Gastroesophageal sphincter (tissue), 4 donors: ENCODE results near the gene MICAL3. TPM values are rescaled to one million over a fixed set of nuclear protein-coding genes. Genes with fewer than 3 reads are reported as not detected.

Source experiments
- ATAC-seq: fragments of 150-250 bp; one replicate; pipeline ENCODE4 v1.9.1; 2016; ENCODE audit warnings: mild to moderate bottlenecking, moderate library complexity
- H3K27ac ChIP-seq, 4 donors: fragments of 200-600 bp; sonication (generic) in 3 of 4; 1 replicate in 3 of 4; 2 replicates in 1 of 4; pipeline ENCODE4 v1.5.1; 2016 to 2019
- H3K27me3 ChIP-seq: fragments of 200-600 bp; sonication (generic); one replicate; pipeline ENCODE4 v1.5.1; 2019
- H3K36me3 ChIP-seq, 2 donors: fragments of 200-600 bp; sonication (generic); one replicate each; pipeline ENCODE4 v1.5.1; 2019; ENCODE audit warnings: control low read depth in 1 of 2
- H3K4me1 ChIP-seq, 3 donors: fragments of 200-600 bp; sonication (generic); 1 replicate in 2 of 3; 2 replicates in 1 of 3; pipeline ENCODE4 v1.5.1; 2016 to 2019; ENCODE audit warnings: control low read depth in 2 of 3
- H3K4me3 ChIP-seq, 2 donors: fragments of 200-600 bp; sonication (generic); one replicate each; pipeline ENCODE4 v1.5.1; 2019; ENCODE audit warnings: mild to moderate bottlenecking in 1 of 2, moderate library complexity in 1 of 2
- H3K9me3 ChIP-seq, 3 donors: fragments of 200-600 bp; sonication (generic); one replicate each; pipeline ENCODE4 v1.5.1; 2017 to 2019; ENCODE audit warnings: control low read depth in 2 of 3
- CTCF ChIP-seq, 4 experiments: fragments of 200-600 bp in 2 of 4; fragments of 450-650 bp in 2 of 4; sonication (generic) in 1 of 4; IDR thresholded peaks; one replicate each; pipeline ENCODE4 v1.5.1; 2017 to 2019; ENCODE audit warnings: antibody characterized with exemption in 4 of 4, mild to moderate bottlenecking in 2 of 4, moderate library complexity in 2 of 4
- EP300 ChIP-seq: sonication (generic); formaldehyde crosslinking; IDR thresholded peaks from one replicate; pipeline ENCODE4 v1.6.1; 2017; ENCODE audit warnings: antibody characterized with exemption, mild to moderate bottlenecking
- POLR2A ChIP-seq, 2 donors: fragments of 450-650 bp; IDR thresholded peaks; one replicate each; pipeline ENCODE4 v1.6.1; 2017; ENCODE audit warnings: antibody characterized with exemption in 2 of 2, mild to moderate bottlenecking in 2 of 2, moderate library complexity in 1 of 2
- POLR2AphosphoS5 ChIP-seq: sonication (generic); formaldehyde crosslinking; IDR thresholded peaks from one replicate; pipeline ENCODE4 v1.6.1; 2017; ENCODE audit warnings: antibody characterized with exemption
- WGBS, 2 donors: methylation state at CpG; one replicate each; pipeline ENCODE4 v1.1.5; 2018; ENCODE audit warnings: low coverage in 1 of 2; 5-methylcytosine and 5-hydroxymethylcytosine counted together
- total RNA-seq, 4 donors: library from RNA; depleted of rRNA; stranded (reverse); fragments of >200 nt; gene quantifications; one replicate each; pipeline ENCODE4 v1.1.0, GENCODE V29; 2016

The MICAL3 gene
- total RNA-seq, 4 donors from 2014 or later: 37.3 to 120 (median 51.5) TPM

- 91% methylated on average over 10 of the region's 14 CpGs; no CpG with 5 or more reads in 1 of the 2 donors for WGBS, 2 donors
- ATAC-seq: no peak
- peaks cover 0 to 31% (median 6%) of the 10 kb centered on the region in 3 donors for H3K4me1 ChIP-seq
- H3K27me3 ChIP-seq: no peaks in the 10 kb centered on the region
- H3K4me3 ChIP-seq: no peak overlapping the region
- no peak overlapping the region for H3K27ac ChIP-seq
- no peaks in the 10 kb centered on the region for H3K9me3 ChIP-seq
- peaks cover 0 to 85% of the 10 kb centered on the region in 2 donors for H3K36me3 ChIP-seq
- TF ChIP-seq POLR2AphosphoS5 (no peak), POLR2A (IDR thresholded peaks at IDR 0.05) (no peak)
Measured at GRCh38 chr22:17873116-17873515, 151.2 kb downstream of the MICAL3 start.

- no peak overlapping the region for H3K27ac ChIP-seq
- H3K36me3 ChIP-seq: peaks cover 0 to 82% of the 10 kb centered on the region in 2 donors
- H3K27me3 ChIP-seq: no peaks in the 10 kb centered on the region
- peaks cover 0 to 37% (median 9%) of the 10 kb centered on the region in 3 donors for H3K4me1 ChIP-seq
- no peaks in the 10 kb centered on the region for H3K9me3 ChIP-seq
- ATAC-seq: no peak
- WGBS, 2 donors: 73 to 100% methylated on average over 2 to 3 of the region's 7 CpGs
- TF ChIP-seq POLR2AphosphoS5 (no peak), POLR2A (IDR thresholded peaks at IDR 0.05) (no peak), CTCF (IDR thresholded peaks at IDR 0.05) (no peak), EP300 (no peak)
- no peak overlapping the region for H3K4me3 ChIP-seq
Measured at GRCh38 chr22:17872471-17872870, 151.9 kb downstream of the MICAL3 start.

- Histone ChIP-seq H3K4me3 (no peak overlapping the region), H3K4me1 (peaks cover 0 to 43% (median 11%) of the 10 kb centered on the region in 3 donors), H3K9me3 (no peaks in the 10 kb centered on the region), H3K27me3 (no peaks in the 10 kb centered on the region), H3K36me3 (peaks cover 0 to 82% of the 10 kb centered on the region in 2 donors), H3K27ac (no peak overlapping the region)
- TF ChIP-seq EP300: no peak
- TF ChIP-seq CTCF (IDR thresholded peaks at IDR 0.05): no peak
- no peak for TF ChIP-seq POLR2AphosphoS5
- no peak for TF ChIP-seq POLR2A (IDR thresholded peaks at IDR 0.05)
- no peak for ATAC-seq
- WGBS, 2 donors: 93 to 100% methylated on average over 1 to 14 of the region's 32 CpGs
Measured at GRCh38 chr22:17871726-17872458, 152.5 kb downstream of the MICAL3 start.

GRCh38 chr22:17870407-17870806 is 154.0 kb downstream of the MICAL3 start:
- peak overlapping the region in 3 of 4 donors; percentile 55 to 65 (median 59) for H3K27ac ChIP-seq
- TF ChIP-seq EP300: no peak
- TF ChIP-seq POLR2A (IDR thresholded peaks at IDR 0.05): no peak
- no peak for TF ChIP-seq POLR2AphosphoS5
- TF ChIP-seq CTCF (IDR thresholded peaks at IDR 0.05): no peak
- peaks cover 0 to 81% of the 10 kb centered on the region in 2 donors for H3K36me3 ChIP-seq
- 80% methylated on average over 1 of the region's 8 CpGs for WGBS, 2 donors
- peaks cover 0 to 48% (median 11%) of the 10 kb centered on the region in 3 donors for H3K4me1 ChIP-seq
- no peak overlapping the region for H3K4me3 ChIP-seq
- no peaks in the 10 kb centered on the region for H3K9me3 ChIP-seq
- H3K27me3 ChIP-seq: no peaks in the 10 kb centered on the region
- ATAC-seq: no peak

GRCh38 chr22:17869285-17870096 is 154.9 kb downstream of the MICAL3 start:
- Histone ChIP-seq H3K9me3 (no peaks in the 10 kb centered on the region), H3K27ac (peak overlapping the region in 3 of 4 donors; percentile 55 to 65 (median 59)), H3K4me1 (peaks cover 0 to 46% (median 11%) of the 10 kb centered on the region in 3 donors), H3K27me3 (no peaks in the 10 kb centered on the region), H3K4me3 (no peak overlapping the region), H3K36me3 (peaks cover 0 to 81% of the 10 kb centered on the region in 2 donors)
- no peak for ATAC-seq
- 40 to 46% methylated on average over 5 to 8 of the region's 9 CpGs for WGBS, 2 donors
- TF ChIP-seq POLR2A (IDR thresholded peaks at IDR 0.05) (no peak), POLR2AphosphoS5 (no peak), EP300 (no peak), CTCF (IDR thresholded peaks at IDR 0.05) (no peak)
